ENCODE measurements around the gene PLET1.

PLET1 gene, protein sequence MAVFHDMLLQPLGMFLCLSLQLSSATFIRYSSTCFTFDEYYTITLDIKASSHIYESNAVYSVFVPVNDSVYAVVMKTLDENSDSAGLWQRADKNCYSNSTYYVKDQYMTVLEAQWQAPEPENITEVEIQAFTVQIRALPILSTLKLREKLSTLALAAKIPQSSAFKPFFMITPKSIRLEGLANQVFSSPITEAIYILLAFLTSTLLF

DNA sequence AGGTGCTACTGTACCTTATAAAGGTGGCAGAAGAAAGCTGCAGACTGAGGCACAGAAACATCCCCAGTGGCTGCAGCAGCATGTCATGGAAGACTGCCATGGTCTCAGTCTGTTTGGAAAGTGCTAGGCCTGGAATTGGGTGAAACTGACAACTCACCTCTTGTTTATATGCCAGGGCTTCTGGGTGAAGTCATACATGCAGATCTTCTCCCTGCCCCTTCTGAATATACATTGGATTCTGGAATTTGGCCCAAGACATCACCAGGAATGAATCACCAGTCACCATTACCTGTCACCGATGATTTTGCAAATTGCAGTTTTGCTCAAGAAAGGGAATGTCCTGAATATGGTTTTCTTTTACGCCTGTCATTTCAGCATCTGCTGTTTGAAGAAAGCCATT, at the start of gene PLET1:
Gene PLET1 (minus strand): TSS at position 371 of the 400 bp plus-strand sequence. CDS start 271 bp downstream, at position 100.
- no peak for DNase-seq

DNA sequence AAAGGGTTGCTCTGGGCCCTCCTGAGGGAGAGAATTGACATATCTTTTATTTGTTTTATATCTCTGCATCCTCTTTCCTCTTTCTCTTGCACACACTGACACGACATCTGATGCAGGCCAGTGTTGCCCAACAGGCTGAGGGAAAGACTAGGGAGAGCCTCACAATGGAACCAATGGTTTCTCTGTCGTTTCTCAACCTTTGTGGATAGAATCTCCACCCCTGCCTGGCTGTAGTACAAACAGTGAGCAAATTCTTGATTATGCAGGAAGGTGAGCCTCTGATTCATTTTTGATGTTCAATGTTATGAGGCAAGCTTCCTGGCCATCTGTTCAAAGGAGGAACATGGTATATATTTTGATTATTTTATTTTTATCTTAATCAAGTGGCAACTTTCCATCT, 49.8 kb upstream of the PLET1 start:
- DNase-seq = no peak

DNA sequence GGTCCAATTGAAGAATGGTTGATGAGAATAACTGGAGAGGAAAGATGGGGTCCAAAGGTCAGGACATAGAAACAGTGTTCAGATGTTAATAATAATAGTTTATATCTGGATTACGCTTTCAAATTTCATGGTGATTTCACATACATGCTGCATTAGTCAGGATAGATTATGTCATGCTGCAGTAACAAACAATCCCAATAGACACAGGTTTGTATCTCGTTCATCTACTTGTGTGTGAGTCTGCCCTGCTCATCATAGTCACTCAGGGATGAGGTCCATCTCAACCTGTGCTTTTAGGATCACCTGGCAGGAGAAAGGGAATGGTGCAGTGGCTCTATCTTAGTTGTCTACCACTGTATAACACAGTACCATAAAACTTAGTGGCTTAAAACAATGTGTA, 48.0 kb upstream of the PLET1 start:
- no peak for DNase-seq

DNA sequence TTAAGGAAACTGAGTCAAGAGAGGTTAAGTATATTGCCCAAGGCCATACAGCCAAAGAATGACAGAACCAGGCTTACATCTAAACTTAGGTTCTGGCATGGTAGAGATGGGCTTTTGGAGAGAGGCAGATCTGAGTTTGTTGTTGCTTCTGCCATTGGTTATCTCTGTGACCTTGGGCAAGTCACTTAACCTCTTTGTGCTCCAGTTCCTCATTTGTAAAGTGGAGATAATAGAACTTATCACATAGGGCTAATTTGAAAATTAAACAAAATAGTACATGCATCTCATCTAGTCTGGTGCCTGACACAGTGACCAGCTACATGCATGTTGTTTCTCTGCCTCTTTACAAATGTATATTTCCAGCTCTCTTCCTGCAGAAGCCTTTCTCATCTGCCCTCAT, 47.0 kb upstream of the PLET1 start:
- no peak for DNase-seq

DNA sequence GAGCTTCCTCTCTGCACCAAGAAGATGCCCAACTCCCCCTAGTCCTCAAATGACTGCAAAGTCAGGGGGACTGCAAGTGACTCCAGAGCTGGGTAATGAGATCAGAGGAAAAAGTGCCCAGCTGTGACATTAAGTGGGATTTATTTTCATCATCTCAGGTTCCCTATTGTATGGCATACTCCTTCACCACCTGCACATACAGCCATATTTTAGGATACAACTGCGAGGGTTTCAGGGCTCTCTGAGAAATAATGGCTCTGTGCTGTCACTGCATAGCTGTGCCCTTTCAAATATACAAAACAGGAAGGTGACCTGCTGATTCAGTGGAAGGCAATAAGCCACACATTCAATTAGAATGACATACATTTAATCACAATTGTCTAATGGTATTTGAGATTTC, 45.6 kb upstream of the PLET1 start:
- no peak for DNase-seq

DNA sequence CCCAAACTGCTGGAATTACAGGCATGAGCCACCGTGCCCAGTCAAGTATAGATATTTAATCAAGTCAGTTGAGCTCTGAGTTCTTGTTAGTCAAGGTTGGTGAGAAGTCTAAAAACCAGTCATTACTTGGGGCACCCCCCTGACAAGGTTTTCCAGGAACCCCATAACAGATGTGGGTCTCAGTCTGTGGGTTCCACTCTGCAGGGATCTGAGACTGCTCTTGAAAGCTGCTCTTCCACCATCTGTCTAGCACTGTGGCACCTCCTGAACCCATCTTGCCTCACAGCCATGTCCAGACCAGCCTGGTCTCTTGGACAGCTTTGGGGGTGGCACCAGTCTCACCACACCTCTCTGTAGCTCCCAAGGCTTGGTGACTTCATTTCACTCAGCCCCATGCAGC, 44.3 kb upstream of the PLET1 start:
- DNase-seq = no peak

DNA sequence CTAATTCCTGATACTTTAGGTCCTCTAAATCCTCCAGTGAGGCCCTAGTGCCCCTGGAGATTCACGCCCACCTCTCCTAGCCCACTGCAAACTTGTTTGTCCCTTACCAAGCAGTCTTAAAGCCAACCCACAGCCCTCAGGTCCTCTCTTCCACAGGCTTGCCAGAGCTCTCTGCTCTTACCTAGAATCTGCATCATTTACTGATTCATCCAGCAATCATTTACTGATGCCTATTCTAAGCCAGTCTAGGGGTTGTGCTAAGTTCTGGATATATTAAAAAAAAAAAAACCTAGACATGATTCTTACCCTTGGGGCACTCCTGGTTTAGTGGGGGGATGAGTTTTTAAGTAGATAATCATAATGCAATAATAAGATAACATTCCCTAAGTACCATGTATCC, 43.0 kb upstream of the PLET1 start:
- DNase-seq = no peak

DNA sequence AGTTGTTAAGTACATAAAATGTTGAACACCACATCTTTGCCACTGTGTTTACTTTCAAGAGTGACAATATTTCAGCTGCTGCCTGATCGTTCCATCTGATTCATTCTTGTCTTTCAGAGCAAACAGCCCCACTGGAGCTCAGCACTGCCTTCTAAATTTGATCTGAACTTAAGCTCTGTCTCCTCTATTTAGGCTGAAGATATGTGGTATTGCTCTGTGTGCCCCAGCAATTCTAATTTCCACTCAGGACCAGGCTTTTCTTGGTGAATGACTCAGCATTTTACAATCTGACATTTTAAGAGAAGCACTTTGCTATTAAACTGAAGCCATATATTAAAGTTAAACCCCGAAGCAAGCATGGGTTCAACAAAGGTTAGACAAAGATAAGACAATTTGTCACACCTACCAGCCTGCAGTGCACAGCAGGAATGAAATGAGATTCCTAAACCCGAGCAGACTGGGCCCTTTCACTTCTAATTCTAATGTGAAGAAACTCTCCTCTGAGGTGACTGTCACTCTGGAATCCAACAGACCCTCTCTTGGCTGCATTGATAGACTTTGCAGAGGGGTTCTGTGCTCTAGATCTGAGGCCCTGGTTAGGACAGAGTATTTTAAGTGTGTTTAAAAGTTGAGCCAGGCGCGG, 41.7 kb upstream of the PLET1 start:
- no peak for DNase-seq

DNA sequence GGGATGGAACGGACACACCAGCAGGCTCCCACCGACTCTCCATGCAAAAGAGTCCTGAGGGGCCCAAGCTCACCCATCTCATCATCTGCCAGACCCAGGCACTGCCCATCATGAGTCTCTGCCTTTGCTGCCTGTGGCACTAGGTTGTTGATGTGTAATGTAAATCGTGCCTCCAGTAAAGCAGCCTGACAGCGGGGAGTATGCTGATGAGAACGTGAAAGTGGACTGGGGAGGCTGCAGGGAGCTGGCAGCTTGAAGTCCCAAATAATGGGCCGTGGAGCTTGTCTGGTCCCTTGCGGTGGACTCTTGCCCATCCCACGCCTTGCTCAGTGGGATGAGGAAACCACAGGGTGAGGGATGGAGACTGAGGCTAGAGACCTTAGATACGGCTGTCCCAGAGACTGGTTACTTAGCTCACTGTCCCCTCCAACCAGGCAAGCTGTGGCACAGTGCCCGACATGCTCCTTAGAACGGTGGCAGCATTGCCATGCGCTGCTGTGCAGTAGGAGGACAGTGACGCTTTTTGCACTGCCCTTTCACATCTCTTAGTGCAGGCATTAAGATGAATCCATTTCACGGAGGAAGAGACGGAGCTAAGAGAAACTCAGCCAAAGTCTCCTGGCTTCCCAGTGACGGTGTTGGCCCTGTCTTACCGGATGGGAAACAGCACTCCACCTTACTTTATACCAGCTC, 39.6 kb upstream of the PLET1 start:
- DNase-seq = no peak

DNA sequence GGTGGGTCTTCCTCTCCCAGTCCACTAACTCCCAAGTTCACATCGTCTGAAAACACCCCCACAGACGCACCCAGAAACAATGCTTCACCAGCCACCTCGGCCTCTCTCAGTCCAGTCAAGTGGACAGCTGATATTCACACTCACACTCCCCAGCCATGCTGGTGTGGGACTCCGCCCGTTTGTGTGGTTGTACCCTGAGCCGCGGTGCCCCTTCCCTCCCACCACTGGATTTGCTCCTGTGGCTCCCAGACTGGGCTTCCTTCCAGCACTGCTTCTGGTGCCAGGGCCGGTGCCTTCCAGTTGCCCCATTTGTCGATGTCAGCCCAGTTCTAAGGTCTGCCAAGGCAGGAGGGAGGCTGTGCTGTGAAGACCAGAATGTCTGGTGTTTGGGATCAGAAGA, 37.9 kb upstream of the PLET1 start:
- DNase-seq = no peak

DNA sequence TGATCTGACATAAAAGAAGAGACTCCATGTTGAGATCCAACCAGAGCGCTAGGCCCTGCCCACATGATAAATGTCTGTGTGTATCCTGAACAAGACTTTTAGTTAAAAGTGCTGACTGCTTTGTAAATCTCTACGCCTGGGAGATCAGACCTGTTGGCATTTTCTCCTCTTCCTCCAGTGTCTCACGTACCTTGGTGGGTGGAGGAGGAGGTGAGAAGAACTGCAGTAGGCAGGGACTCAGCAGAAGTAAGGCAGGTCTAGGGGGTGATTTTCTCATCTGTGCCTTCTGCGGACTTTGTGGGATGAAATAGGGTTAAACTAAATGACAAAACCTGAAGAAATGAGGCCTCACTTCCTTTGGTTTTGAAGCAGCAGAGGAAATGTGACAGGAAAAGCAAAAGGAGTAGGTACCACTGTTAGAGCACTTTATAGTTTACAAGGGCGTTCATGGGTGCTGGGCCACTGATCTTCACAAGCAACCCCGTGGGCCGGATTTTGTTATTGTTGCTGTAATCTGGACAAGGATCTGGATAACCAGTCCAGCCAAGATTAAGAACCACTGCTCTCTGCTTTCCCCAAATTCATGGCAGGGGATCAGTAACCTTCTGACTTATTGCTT, 36.7 kb upstream of the PLET1 start:
- DNase-seq = peak; percentile 43 to 50

DNA sequence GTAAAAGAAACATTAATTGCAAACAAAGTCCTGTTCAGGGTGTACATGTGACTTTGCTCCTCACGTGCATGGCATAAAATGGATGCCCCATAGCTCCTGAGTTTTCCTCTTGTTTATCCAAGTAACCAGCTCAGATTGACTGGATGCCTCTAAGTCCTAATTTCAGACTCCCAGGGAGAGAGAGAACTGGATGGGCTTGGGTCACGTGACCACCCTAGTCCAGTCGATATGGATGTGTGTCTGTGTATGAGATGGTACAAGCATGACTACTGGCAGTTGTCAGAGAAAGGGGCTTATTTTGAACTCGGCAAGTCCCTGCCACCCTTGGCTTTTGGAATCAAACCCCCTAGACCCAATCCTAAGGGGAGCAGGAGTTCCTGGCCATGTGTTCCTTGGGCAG, 35.4 kb upstream of the PLET1 start:
- no peak for DNase-seq

DNA sequence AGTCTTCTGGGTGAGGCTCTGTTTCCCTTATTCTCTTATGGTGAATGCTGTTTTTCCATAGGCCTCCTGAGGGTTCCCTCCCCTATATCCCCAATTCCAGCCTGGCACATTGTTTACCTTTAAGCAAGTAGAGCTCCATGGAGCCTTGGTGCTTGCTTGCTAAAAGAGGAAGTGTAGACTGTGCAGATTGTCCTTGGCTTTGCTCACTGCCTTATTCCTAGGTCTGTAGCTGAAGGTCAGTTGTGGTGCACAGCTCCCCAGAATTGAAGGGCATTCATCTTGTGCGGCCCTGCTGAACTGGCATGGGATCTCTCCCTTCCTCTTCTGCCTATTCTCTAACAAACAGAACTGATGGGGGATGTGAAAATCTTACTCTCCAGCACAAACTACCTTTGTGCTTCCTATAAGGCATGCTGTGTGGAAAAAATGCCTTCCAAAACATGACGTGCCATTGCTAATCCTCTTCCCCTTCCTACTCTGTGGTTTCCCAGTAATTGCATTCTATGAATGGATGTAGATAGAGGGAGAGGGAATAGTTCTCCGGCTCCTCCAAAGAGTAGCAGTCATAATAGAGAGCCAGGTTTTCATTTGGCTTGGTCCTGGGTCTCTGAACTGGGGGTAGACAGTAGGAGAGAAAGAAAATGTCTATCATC, 34.2 kb upstream of the PLET1 start:
- no peak for DNase-seq

DNA sequence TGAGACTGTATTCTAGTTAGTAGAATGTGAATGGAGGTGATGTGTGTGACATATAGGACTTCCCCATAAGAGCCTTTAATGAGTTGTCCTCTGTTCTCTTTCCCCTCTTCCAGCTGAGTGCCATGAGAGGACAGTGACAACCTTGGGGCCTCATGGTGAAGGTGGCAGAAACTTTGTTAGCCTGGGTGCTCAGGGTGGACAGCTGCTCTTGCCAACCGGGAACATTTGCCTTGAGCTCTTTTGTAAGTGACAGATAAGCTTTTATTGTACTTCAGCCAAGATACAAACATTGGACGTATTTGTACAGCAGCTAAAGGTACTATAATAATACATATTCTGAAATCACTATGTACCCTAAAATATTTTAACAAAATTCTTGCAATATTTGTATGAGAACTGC, 33.0 kb upstream of the PLET1 start:
- DNase-seq = no peak

DNA sequence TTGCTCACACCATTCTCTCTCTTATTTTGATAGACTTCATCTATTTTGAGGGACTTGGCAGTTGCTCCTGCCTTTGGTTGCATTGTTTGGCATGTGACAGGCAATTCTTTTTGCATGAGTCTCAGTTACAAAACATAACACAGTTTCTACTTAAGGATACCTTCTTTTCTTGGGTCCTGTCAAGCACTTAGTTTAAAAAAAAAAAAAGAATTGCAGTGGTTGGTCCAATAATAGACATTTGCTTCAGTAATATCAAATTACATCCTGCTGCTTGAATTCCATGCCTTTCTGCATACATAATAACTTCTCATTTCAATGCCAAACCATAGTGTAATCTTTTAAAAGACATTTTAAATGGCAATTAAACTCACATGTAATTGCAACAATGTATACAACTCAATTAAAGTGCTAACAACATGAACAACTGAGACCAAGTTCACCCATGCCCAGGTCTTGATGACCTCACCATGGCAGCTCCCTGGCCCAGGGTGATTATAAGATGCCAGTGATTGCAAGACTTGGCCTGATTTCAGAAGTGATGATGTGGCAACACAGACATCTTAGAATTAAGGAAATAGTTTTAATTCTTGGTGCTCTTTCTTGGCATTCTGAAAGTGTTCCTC, 32.2 kb upstream of the PLET1 start:
- DNase-seq = no peak

DNA sequence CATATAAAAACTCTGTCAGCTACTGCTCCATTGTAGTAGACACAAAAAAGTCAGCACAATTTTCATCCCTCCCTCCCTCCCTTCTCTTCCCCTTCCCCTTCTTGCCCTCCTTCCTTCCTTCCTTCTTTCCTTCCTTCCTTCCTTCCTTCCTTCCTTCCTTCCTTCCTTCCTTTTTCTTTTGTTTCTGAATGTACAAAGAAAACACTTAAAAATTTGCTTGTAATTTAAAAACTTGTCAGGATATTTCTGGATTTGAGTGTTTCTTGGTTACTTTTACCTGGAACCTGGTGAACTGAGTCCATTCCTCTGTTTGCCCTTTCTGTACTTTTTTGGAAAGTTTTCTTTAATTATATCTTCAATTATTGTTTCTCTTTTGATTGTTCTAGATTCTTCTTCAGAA, 31.5 kb upstream of the PLET1 start:
- no peak for DNase-seq

DNA sequence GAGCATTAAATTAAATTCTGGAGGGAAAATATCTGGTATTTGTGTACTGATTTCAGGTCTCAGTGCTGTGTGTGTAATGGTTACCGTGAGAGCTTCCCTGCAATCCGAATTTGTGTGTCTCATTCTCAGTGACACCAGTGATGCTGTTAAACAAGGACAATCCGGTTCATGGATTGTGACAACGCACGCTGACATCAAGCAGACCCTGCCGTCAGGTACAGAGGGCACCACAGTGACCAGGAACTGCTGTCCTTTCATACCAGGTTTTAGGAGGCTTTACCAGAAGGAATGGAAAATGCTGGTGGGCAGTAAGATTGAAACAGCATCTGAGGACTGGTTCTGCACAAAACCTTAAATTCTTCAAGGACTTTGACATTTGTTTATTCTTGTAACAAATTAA, 30.5 kb upstream of the PLET1 start:
- DNase-seq = no peak

DNA sequence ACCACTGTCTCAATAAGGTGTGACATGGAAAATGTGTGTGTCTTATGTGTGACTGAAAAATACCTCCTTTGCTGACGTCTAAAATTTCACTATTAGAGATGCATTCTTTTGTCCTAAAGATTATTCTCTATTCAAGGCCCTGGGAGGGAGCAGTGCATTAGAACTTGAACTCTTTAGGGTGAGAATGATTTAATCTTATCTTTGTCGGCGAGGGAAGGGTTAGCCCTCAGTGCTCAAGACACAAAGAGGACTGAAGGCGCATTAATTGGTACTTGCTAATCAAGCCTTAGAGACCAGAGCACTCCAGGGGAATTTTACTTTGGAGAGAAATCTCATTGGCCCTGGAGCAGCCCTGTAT, 29.8 kb upstream of the PLET1 start:
- DNase-seq = no peak

DNA sequence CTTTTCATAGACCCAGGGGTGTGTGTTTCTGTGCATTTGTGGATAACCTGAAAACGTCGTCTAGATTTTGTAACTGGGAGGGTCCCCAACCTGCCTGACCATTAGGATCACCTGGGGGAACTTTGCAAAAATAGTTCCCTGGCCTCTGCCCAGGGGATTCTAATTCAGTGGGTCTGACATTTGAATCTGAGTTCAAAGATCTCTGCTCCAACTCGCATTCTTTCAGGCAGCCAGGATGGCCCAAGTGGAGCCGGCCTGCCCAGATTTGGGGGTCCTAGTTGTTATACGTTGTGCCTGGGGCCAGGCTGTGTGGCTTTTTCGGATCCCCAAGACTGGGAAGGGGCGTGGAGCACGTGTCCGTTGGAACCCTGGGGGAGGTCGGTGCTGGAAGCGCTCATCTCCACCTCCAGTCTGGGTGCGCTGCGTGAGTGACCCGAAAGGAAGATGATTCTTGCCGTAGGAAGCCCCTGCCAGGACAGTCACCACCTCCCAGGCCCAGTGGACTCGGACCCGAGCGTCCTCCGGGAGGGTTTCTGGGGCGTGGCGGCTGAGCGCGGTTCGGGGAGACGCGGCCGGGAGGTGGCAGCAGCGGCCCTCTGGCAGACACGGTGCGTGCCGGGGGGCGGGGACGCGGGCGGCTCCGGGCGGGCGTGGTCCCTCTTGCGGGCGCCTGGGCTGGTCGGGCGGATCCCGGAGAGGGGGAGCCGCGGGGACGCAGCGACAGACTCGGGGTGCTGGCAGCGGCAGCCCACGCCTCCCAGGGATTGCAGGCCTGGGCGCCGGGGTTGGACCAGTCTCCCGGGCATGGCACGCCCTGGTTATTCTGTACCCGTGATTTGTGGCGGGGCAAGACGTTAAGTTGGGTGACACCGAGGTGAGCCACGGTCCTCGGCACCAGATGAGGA, 29.2 kb upstream of the PLET1 start:
- DNase-seq = peak; percentile 87 to 92

DNA sequence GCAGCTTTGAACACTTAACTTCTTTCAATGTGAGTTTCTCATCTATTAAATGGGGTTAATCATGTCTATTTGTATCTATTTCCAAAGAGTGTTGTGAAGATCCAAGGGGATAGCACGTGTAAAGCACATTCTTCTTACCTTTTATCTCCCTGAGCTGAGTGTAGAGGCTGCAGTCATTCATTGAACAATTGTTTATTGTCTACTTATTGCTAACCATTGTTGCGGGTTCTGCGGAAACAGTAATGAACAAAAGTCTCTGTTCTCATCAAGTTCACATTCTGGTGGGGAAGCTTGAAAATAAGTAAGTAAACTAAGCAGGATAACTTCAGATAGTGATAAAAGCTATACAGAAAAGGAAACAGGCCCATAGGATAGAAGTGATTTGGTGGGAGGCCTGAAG, 27.4 kb upstream of the PLET1 start:
- DNase-seq = no peak

DNA sequence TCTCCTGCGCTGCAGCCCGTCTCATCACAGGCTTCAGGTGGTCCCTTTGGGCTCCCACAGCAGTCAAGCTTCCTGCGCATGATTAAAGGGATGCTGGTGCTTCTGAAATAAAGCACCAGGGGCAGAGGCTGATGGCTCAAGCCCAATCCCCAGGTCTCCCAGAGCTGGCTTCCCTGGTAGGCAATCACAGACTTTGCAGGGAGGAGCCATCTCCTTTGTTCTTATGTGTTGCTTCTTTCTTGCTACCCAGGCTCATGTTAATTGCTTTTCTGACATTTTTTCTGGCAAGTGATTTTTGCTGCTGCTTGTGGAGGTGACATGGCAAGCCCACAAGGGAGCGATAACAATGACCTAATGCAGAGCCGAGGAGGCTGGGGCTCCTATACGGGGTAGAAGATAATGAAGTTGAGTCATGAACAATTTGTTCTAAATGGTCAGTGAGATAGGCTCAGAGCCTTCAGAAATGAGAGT, 25.2 kb upstream of the PLET1 start:
- no peak for DNase-seq

DNA sequence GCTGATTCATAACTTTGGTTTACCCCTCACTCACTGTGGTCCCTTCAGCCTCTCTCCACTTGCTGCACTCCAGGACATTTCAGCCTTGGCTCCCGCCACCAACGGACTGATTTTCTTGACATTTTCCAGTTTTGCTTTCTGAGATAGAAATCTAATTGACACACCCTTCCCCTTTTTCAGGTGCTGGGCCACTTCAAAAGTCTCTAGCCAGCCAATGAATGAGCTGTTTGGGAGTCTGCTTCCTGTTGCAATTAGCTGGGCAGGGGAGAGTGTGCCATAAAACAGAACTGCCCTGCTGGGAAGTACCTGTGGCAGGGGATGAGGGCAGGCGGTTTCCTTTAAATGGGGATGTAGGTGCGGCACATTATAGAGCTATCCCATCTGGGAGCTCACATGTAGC, 21.1 kb upstream of the PLET1 start:
- DNase-seq = no peak

Data from activated T-cell treated with anti-CD3 and anti-CD28 coated beads, Interleukin-2, amount 50 U/mL, for 48 hours (primary cell).